GM12892 (cell line): Measurements from ENCODE around the gene FRMD3.

Experiments used
- POLR2A ChIP-seq: IDR thresholded peaks from 2 replicates; pipeline ENCODE4 v1.6.1; 2011; ENCODE audit warnings: low read depth, low read length, control low read depth
- POLR2AphosphoS5 ChIP-seq: IDR thresholded peaks from 2 replicates; pipeline ENCODE4 v1.6.1; 2011; ENCODE audit warnings: low read depth, low read length, control low read depth
- TAF1 ChIP-seq: IDR thresholded peaks from 2 replicates; pipeline ENCODE4 v1.6.1; 2011; ENCODE audit warnings: low read depth, mild to moderate bottlenecking, control low read depth, low read length, borderline replicate concordance

- TF ChIP-seq POLR2A (no peak), TAF1 (no peak), POLR2AphosphoS5 (no peak)
Measured at GRCh38 chr9:83451308-83451707, 86.9 kb downstream of the FRMD3 start.
